Measurements from ENCODE around the gene CPEB4. TPM values are rescaled to one million over a fixed set of nuclear protein-coding genes. Genes with fewer than 3 reads are reported as not detected.

CPEB4 gene
- total and polyA plus RNA-seq, 10 donors: 2.3 to 107 (median 81.0) TPM

- H3K27ac ChIP-seq: peak overlapping the region; percentile 2 to 98 (median 80)
- intact Hi-C loops (cut with DNase I; ENCODE audit: low total_unique reads): no loop called here
- peak in 1 of 3 donors; percentile 28 for TF ChIP-seq POLR2AphosphoS5 (IDR thresholded peaks at IDR 0.05)
- TF ChIP-seq CTCF (IDR thresholded peaks at IDR 0.05 in 8 of 11, conservative IDR thresholded peaks at IDR 0.05 in 3 of 11): no peak
- peaks cover 24 to 52% (median 46%) of the 10 kb centered on the region in 6 donors for H3K4me1 ChIP-seq
- 43 to 47% (median 43%) methylated on average over 2 of the region's 2 CpGs for WGBS, 5 donors
- no peaks in the 10 kb centered on the region for H3K27me3 ChIP-seq (replicated peaks in 1 of 7)
- no peak for DNase-seq
- peaks cover 0 to 4% (median 0%) of the 10 kb centered on the region in 8 donors for H3K9me3 ChIP-seq
- H3K36me3 ChIP-seq: no peaks in the 10 kb centered on the region
- no peak overlapping the region for H3K4me3 ChIP-seq
Observed at GRCh38 chr5:173884402-173885053, 3.6 kb upstream of the CPEB4 start.

GRCh38 chr5:173885054-173885443 lies 3.1 kb upstream of the CPEB4 start:
- Histone ChIP-seq H3K9me3 (peaks cover 0 to 4% (median 0%) of the 10 kb centered on the region in 8 donors), H3K4me3 (peak overlapping the region in 1 of 8 donors; percentile 27), H3K27ac (peak overlapping the region; percentile 2 to 98 (median 80)), H3K4me1 (peaks cover 26 to 57% (median 51%) of the 10 kb centered on the region in 6 donors), H3K27me3 (replicated peaks in 1 of 7) (no peaks in the 10 kb centered on the region), H3K36me3 (no peaks in the 10 kb centered on the region)
- no peak for DNase-seq
- 89 to 100% (median 98%) methylated on average over 1 of the region's 1 CpG for WGBS, 5 donors
- no peak for TF ChIP-seq CTCF (IDR thresholded peaks at IDR 0.05 in 8 of 11, conservative IDR thresholded peaks at IDR 0.05 in 3 of 11)
- no peak for TF ChIP-seq POLR2A (IDR thresholded peaks at IDR 0.05)
- TF ChIP-seq POLR2AphosphoS5 (IDR thresholded peaks at IDR 0.05): no peak
- intact Hi-C loops (cut with DNase I; ENCODE audit: low total_unique reads): no loop called here

- Histone ChIP-seq H3K36me3 (no peaks in the 10 kb centered on the region), H3K4me1 (peaks cover 26 to 62% (median 56%) of the 10 kb centered on the region in 6 donors), H3K27me3 (replicated peaks in 1 of 7) (no peaks in the 10 kb centered on the region), H3K27ac (peak overlapping the region; percentile 14 to 98 (median 80)), H3K9me3 (peaks cover 0 to 4% (median 0%) of the 10 kb centered on the region in 8 donors), H3K4me3 (peak overlapping the region in 1 of 8 donors; percentile 27)
- WGBS, 5 donors: 26 to 44% (median 36%) methylated on average over 6 of the region's 6 CpGs
- DNase-seq: no peak
- TF ChIP-seq POLR2A (IDR thresholded peaks at IDR 0.05): no peak
- TF ChIP-seq CTCF (IDR thresholded peaks at IDR 0.05 in 8 of 11, conservative IDR thresholded peaks at IDR 0.05 in 3 of 11): peak in 8 of 11 experiments; percentile 18 to 52 (median 41)
- peak in 1 of 3 donors; percentile 69 for TF ChIP-seq POLR2AphosphoS5 (IDR thresholded peaks at IDR 0.05)
- intact Hi-C loops (cut with DNase I; ENCODE audit: low total_unique reads): no loop called here
Observed at GRCh38 chr5:173885475-173886010, 2.6 kb upstream of the CPEB4 start.

- WGBS, 5 donors: 97 to 100% (median 98%) methylated on average over 2 of the region's 2 CpGs
- Histone ChIP-seq H3K36me3 (no peaks in the 10 kb centered on the region), H3K27me3 (replicated peaks in 1 of 7) (no peaks in the 10 kb centered on the region), H3K4me1 (peaks cover 30 to 68% (median 62%) of the 10 kb centered on the region in 6 donors), H3K9me3 (peaks cover 0 to 4% (median 0%) of the 10 kb centered on the region in 8 donors), H3K27ac (peak overlapping the region; percentile 14 to 98 (median 80)), H3K4me3 (no peak overlapping the region)
- intact Hi-C loops (cut with DNase I; ENCODE audit: low total_unique reads): no loop called here
- no peak for DNase-seq
- TF ChIP-seq CTCF (IDR thresholded peaks at IDR 0.05 in 8 of 11, conservative IDR thresholded peaks at IDR 0.05 in 3 of 11) (peak in 1 of 11 experiments; percentile 7), POLR2A (IDR thresholded peaks at IDR 0.05) (no peak)
Observed at GRCh38 chr5:173886150-173886549, 2.0 kb upstream of the CPEB4 start.
